Measurements from ENCODE around the gene ZFP92. TPM values are rescaled to one million over a fixed set of nuclear protein-coding genes. Genes with fewer than 3 reads are reported as not detected.
A peak's percentile ranks its signal among the peaks of the same experiment; 100 is the strongest.
"Not testable (repeated sequence)": the region's sequence is repeated elsewhere in the genome, so short reads cannot be mapped to it uniquely, and the experiment has no call there.

ZFP92 gene, protein sequence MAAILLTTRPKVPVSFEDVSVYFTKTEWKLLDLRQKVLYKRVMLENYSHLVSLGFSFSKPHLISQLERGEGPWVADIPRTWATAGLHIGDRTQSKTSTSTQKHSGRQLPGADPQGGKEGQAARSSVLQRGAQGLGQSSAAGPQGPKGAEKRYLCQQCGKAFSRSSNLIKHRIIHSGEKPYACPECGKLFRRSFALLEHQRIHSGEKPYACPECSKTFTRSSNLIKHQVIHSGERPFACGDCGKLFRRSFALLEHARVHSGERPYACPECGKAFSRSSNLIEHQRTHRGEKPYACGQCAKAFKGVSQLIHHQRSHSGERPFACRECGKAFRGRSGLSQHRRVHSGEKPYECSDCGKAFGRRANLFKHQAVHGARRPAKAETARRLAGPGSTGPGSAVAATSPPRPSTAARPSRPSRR
- polyA plus RNA-seq (2013, experiment 1 of 2; ENCODE audit: insufficient read length): 0.86 TPM
- polyA plus RNA-seq (2013, experiment 2 of 2; ENCODE audit: insufficient read length): 0.65 TPM

DNA sequence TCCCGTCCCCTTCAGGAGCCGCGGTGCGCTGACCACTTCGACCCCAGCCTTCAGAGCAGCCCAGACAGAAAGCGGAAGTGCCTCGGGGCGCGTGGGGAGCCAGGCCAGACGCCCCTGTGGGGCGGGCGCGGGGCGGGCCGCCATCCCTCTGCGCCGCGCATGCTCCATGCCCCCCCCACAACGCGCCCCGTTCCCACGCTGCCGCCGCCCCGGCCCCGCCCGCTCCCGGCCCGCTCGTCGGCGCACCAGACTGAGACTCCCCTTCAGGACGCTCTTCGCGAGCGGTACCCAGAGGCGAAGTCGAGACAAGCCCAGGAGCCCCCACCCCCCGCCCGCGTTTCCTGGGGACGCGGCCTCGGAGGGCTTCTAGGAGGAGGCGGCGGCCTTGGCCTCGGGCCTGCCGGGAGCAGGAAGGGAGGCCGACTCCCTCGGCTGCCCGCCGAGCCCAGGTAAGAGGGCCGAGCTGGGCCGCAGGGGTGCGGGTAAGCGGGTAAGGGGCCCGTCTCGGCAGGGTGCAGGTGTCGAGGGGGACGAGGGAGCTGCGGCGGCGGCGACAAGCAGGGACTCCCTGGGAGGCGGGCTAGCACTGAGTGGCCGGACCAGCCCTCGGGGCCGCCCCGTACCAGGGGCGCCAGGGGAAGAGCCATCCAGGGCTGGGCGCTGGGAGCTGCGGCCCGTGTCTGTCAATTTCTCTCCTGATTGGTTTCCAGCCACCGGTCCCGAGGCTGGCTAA lies at the start of gene ZFP92:
Gene ZFP92, plus strand, starts transcription at position 218 of the 733 bp plus-strand sequence. CDS start 6,851 bp downstream, outside the sequence.
- DNase-seq: no peak

DNA sequence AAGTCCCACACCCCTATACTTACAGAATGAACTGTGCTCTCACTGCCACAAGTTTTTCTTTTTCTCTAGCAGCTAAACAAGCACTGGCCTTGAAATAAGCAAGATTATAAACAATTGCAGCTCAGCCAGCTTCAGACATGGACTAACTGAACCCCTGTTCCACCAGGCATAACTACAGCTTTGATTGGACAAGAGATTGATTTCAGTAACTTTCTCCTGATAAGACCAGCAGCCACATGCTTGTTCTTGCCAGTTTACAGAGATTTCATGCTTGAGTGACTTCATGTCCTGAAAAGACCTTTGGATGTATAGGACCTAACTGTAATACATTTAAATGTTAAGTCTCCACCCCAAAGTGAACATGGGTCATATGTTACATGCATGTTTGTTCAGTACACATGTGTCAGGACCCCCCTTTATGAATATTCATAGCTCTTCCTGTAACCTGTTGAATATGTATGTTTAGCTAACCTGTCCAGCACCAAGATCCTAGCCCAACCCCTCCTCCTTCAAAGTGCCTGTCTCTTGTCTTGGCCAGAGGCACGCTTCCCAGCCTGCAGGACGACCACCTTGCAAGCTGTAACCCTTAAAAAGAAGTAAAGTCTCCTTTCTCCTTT lies 49.4 kb upstream of the ZFP92 start:
- DNase-seq: no peak

DNA sequence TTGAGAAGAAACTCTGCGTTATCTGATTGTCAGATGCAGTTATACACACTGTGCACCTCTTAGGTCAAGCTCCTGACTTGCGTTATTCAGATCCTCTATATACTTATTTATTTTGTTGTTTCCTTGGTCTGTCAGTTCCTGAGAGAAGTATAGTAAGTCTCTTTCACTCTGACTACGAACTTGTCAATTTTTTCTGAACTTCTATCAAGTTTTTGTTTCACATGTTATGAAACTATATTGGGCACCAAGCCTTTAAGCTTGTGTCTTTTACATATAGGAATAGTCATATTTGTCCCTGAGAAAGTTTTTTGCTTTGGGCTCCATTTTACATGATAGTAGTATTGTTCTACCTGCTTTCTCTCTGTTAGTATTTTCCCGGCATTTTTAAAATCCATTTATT lies 45.6 kb upstream of the ZFP92 start:
- no peak for DNase-seq

DNA sequence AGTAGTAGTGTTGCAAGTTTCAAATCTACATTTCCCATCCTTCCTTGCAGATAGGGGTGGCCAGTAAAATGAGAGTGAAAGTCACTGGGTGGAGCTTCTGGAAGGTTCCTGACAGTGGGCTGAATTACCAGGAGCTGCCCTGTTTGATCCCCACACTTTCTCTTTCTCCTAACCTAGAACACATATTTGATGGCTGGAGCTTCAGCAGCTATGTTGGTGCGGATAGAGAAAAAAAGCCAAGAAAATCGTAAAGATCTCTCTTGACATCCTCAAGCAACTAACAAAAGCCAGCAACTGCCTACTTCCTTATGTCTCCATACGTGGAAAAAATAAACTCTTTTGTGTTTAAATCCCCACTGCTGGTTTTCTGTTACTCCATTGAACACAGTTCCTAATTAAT lies 45.2 kb upstream of the ZFP92 start:
- no peak for DNase-seq

DNA sequence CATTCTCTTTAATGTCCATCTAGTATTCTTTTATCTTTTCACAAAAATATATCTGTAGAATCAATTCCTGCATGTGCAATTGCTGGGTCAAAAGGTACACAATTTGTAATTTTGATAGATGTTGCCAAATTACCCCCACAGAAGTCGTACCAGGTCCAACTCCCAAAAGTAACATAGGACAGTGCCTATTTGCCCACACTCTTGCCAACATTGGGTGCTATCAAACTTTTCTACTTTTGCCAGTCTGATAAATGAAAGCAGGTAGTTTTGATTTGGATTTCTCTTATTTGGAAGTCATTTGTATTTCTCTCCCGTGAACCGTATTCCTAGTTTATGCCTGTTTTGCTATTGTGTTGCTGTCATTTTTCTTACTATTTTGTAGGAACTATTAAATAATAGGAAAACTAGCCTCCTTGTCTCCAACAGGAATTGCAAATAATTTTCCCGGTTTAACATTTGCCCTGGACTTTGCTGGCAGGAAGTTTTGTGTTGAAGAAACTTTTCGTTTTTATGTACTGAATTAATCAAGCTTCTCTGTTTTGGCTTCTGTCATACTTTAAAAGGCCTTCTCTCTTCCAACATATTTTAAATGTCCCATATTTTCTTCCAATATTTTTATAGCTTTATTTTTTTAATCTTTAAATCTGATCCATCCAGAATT lies 44.3 kb upstream of the ZFP92 start:
- DNase-seq: no peak

DNA sequence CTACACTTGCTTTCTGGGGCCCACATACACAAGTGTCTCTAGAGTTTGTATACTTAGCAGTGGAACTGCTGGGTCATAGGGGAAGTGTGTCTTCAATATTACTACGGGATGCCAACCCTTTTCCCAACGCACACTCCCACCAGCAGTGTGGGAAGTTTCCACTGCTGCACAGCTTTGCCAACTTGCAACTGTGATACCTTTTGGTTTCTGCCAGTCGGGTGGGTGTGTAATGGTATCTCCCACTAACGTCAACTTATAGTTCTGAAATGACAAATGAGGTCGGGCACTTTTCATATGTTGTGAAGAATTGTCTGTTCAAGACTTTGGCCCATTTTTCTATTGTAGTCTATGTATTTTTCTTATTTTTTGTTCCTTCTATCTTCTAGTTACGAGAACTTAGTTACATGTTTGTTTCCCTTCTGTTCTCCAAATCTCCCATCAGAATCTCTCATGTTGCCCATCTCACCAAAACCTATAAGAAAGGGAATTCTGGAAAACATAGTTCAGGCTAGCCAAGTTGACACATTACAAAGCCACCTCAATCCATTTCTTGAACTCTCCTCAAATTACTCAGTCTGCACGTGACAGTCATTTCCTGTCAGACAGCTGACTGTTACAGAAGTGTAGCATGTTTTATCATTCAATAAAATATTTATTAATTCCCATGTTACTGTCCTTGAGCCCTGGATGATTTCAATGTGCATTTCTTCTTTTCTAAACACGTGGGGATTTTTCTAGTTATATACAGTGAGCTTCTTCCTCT lies 40.8 kb upstream of the ZFP92 start:
- DNase-seq: no peak

DNA sequence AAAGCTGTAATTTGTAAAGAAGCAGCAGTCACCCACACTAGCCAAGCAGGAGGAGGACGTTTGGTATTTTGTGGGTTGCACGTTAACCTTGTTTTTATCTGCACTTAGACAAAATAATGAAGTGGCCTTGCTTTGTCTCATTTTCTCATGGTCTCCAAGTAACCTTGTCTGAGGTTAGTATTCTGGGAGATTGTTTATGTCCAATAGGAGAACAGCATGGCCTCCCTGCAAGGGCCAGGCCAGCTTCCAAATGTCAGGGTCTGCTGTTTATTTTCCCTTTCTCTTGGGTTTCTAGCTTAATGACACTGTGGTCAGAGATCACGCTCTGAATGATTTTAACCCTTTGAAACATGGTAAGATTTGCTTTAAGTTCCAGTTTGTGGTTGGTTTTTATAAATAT lies 40.0 kb upstream of the ZFP92 start:
- no peak for DNase-seq

DNA sequence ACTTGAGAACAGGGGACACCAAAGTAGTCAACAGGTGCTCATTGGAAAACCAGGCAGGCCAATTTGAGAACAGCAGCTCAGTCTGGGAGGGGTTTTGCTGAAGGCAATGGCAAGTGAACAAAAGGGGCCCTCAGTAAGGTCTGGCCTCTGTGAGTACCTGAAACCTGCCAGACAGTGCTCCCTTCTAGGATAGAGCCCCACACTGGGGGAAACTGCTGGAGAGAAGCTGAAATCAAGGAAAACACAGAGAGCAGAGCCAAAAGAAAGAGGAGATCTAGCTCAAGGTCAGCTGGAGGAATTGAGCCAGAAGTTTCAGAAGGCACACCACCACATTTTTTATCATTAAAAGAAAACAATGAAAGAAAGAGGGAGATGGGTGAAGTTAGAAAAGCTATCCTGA lies 38.3 kb upstream of the ZFP92 start:
- no peak for DNase-seq

DNA sequence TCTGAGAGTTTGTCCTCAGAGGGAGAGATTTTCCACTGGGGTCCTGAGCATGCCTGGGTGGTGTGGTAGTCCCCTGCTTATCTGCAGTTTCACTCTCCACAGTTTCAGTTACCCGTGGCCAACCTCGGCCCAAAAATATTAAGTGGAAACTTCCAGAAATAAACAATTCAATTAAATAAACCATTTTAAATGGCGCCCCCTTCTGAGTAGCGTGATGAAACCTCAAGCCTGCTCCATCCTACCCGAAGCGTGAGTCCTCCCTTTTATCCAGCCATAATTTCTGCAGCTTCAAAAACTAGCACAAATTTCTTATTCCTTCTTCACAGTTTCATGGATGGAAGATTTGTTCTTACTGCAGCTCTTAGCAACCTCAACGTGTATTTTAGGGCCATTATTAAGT lies 36.8 kb upstream of the ZFP92 start:
- no peak for DNase-seq

DNA sequence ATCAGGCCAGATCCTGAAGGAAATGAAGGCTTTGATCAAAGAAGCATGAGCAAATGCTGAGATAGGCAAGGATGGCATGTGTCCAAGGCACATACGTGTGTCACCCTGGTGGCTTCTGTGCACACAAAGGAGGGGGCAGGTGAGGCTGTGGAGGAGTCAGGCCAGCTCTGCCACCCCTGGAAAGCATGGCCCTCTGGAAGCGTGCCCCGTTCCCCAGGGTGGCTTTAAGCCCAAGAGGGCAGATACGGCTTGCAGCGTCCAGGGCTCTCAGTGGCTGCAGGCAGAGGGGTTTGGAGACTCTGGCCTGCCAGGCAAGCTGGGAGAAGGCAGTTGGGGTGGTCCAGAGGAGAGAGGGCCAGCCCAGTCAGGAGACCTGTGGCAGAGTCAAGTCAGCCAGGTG lies 35.7 kb upstream of the ZFP92 start:
- DNase-seq: no peak

DNA sequence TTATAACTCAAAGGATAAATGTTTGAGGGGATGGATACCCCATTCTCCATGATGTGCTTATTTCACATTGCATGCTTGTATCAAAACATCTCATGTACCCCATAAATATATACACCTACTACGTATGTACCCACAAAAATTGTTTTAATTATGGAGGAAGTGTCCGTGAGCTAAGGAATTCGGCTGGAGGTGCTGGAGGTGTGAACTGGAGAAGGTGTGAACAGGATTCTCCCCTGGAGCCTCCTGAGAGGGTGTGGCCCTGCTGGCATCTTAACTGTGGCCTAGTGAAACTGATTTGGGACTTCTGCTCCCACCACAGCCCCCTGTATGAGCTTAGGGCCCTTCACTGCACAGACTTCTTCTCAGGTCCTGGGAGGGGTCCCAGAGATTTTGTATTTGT lies 33.5 kb upstream of the ZFP92 start:
- DNase-seq: no peak

DNA sequence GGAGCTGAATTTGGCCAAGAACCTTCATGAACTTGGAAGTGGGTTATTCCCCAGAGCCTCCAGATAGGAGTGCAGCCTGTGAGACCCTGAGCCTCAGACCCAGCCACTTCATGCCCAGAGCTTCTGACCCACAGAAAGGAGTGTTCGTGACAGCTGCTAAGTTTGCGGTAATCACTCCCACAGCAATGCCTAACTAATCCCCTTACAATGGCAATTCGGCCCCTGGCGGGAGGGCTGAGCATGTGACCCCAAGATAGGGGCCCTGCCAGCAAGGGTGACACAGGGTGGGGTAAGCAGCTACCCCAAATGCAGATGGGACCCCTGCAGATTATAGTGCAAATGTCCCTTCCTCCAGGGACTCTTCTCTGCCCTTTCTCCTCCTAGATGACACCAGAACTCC lies 32.7 kb upstream of the ZFP92 start:
- no peak for DNase-seq

DNA sequence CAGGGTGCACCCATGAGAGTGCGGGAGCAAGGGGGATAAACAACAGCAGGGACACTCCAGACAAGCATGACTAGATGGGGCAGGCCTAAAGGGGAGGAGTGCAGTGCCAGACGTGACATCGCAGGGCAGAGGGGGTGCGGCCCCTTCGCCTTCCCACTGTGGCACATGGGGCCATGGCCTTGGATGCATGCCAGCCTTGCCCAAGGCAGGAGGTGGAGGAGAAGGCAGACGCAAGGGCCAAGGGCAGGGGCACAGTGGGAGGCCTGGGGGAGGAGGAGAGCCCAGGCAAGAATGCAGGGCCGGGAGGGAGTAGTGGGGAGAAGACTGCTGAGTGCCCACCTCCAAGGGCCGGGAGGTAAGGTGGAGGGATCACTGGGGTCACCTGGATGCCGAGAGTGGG lies 31.8 kb upstream of the ZFP92 start:
- DNase-seq: no peak

DNA sequence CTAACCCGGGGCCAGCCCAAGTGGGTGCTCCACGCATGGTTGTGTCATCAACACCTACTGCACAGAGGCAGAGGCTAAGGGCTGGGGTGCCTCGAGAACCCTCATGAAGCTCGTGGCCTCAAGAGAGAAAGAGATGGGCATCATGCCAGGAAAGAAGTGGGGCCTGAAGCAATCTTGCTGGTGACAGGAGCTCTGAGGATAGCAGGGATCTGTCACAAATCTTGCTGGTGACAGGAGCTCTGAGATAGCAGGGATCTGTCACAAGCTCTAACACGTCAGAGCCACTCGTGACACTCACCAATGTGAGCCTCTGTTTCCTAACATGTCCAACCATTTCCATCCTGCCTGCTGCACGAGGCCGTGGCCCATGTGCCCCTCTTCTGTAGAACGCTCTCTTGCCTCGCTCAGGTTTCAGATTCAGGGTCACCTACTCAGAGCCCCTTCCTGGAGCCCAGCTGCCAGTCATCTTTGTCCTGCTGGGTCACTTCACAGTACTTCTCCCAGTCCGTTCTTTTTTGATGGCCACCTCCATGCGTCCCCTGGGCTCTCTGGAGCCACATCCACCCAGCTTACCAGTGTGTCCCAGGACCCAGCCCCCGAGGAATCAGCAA lies 31.2 kb upstream of the ZFP92 start:
- DNase-seq: no peak

DNA sequence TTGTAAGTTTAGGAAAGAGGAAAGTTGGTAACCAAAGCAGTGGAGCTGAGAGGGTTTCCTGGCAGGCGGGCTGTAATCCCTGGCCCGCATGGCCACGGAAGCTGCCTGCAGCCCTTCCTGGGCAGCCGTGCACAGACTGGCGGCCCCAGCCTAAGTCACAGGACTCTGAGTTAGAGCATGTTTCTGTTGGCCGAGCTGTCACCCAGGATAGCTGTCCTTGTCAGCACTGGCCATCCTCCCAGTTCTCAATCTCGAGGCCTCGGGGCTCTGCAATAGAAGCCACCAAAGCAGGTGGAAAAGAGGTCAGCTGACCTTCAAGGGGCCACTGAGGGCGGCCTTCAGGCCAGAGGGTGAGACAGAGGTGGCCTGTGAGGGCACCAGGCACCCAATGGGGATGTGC lies 30.6 kb upstream of the ZFP92 start:
- no peak for DNase-seq

DNA sequence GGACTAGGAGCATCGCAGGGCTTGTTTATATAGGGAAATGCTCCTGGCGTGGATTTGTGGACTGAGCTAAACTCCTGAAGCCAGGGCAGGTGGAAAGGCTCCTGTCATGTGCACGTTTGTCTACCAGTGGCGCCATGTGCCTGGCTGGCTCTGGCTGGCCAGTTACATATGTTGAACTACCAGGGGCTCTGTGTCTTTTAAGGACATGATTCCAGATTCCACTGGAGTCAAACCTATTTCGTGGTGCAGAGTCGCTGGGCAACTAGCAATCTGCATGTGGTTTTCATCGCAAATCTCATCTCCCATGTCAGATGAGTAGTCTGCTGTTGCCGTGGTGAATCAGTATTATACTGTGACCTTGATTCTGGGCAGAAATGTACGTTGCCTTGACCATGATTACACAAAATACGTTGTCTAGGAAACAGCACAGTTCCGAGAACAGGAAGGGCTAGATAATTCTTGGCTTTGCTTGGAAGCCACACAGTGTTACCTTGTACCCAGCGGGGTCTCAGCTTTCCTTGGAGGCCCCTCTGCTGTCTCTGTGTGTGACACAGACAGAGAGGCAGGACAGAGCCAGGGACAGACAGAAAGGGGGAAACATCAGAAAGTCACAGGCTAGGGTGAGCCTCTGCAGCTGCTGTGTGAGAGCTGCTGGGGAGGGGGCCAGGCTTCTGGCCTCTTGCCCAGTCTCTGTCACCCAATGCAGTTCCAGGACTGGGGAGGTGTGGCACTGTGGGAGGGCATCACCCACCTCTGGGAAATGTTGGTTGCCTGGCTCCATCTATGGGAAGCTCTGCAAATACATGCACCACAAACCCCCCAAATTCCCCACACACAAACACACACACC lies 29.4 kb upstream of the ZFP92 start:
- peak; percentile 48 for DNase-seq

DNA sequence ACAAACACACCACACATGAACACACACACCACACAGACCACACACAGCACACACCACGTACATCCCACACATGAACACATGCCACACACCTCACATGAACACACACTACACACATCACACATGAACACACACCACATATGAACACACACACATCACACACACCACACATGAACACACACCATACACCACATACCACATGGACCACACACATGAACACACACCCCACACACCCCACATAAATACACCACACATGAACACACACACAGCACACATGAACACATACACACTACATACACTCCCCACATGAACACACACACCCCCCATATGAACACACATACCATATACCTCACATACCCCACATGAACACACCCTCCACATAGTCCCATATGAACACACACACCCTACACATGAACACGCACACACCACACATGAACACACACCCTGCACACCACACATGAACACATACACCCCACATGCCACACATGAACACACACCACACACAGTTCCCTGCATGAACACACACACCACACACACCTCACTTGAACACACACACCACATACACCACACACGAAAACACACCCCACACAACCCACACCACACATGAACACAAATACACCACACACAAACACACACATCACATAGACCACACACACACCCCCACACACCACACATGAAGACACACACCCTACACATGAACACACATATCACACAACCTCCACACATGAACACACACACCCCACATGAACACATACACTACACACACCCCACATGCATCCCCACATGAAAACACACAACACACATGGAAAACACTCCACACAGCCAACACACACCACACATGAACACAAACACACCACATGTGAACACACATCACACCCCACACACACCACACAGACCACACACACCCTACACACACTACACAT lies 28.4 kb upstream of the ZFP92 start:
- DNase-seq: no peak

DNA sequence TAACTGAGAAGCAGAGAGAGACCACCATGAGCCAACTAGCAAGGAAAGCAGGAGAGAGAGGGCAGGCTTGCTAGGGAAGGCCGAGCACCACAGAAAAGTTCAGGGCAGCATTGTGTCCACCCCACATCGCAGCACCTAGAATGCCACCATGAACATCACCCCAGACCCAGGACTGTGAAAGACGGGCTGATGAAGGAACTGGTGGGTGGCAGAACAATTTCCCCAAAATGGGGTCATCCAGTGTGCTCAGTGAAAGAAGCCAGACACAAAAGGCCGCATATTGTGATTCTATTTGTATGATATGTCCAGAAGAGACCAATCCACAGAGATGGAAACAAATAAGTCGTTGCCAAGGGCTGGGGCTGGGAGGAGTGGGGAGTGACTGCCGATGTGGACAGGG lies 26.9 kb upstream of the ZFP92 start:
- DNase-seq: no peak

DNA sequence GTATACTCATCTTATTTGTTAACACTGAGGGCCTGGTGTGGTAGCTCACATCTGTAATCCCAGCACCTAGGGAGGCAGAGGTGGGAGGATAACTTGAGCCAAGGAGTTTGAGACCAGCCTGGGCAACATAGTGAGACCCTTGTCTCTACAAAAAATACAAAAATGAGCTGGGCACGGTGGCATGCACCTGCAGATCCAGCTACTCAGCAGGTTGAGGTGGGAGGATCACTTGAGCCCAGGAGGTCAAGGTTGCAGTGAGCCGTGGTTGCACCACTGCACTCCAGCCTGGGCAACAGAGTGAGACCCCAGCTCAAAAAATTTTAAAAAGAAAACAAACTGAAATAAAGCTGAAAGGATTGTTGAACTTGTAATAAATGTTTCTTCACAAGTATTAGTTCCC lies 26.3 kb upstream of the ZFP92 start:
- not testable (repeated sequence) for DNase-seq

DNA sequence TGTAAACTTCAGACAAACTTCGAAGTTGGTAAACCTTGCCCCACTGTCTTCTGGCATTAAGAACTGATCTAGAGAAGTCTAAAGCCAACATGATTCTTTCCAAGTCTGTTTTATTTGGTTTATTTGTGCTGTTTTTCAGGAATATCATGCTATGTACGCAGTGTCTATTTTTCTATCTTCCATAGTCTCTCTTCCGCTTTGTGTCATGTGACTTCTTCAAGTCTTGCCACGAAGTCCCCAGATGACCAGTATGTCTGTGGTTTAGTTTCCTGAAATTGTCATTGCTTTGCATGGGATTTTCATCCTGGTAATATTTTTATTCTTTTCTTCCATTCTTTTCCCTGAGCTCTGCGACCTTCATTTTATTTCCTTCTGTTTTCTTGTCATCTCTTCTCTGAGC lies 25.2 kb upstream of the ZFP92 start:
- DNase-seq: no peak
